IPS-15b (cell line): ENCODE results near the gene B3GNT5.
"Not testable (repeated sequence)": the region's sequence is repeated elsewhere in the genome, so short reads cannot be mapped to it uniquely, and the experiment has no call there.

Source experiments
- H3K27me3 ChIP-seq: one replicate; pipeline ENCODE4 v1.6.1; 2013; ENCODE audit warnings: low read length; ENCODE audit not compliant: control insufficient read depth, insufficient read depth
- H3K36me3 ChIP-seq: one replicate; pipeline ENCODE4 v1.6.1; 2013; ENCODE audit warnings: low read length; ENCODE audit not compliant: control insufficient read depth, insufficient read depth
- H3K4me1 ChIP-seq: one replicate; pipeline ENCODE4 v1.6.1; 2013; ENCODE audit warnings: mild to moderate bottlenecking, low read length; ENCODE audit not compliant: control insufficient read depth, insufficient read depth
- H3K4me3 ChIP-seq: one replicate; pipeline ENCODE4 v1.5.1; 2013; ENCODE audit warnings: low read depth, low read length
- H3K9ac ChIP-seq: one replicate; pipeline ENCODE4 v1.6.1; 2013; ENCODE audit warnings: low read depth, mild to moderate bottlenecking, low read length
- H3K9me3 ChIP-seq: one replicate; pipeline ENCODE4 v1.6.1; 2013; ENCODE audit warnings: mild to moderate bottlenecking, low read length; ENCODE audit not compliant: control insufficient read depth, insufficient read depth

The B3GNT5 gene

DNA sequence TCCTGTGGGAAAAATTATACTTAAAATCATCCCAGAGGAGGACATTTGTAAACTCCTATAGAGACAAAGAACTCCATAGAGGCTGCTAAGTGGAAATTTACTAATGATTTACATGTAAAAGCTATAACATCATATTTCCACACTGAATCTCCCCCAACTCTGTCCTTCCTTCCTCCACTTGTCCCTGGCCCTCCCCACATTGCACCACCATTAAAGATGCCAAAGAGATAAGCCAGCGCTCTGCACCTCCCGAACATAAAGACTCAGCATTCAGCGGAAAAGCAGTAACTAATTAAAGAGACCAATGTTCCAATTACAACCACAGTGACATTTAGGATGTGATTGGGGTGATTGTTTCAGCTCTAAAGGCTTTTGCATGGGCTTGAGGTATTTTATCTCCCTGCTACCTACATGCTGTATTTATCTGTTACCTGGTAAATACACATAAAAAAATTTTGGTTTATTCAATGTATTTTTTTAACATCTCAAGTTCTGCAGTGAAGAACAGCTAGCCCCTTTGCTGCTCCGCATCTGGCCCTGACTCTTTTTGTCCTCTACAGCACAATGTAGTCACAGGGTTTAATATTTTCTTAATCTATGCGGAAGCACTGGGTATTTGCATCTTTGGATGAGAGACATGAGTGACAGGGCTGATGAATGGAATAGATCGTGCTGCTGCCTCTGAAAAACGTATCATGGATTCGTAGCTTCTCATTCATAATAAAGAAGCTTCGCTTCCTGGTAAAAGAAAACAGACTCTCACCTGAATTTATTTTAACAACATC lies 35.3 kb upstream of the B3GNT5 start:
- no peaks in the 10 kb centered on the region for H3K27me3 ChIP-seq
- no peaks in the 10 kb centered on the region for H3K4me1 ChIP-seq
- no peak overlapping the region for H3K9ac ChIP-seq
- H3K36me3 ChIP-seq: no peaks in the 10 kb centered on the region
- no peaks in the 10 kb centered on the region for H3K9me3 ChIP-seq
- no peak overlapping the region for H3K4me3 ChIP-seq

DNA sequence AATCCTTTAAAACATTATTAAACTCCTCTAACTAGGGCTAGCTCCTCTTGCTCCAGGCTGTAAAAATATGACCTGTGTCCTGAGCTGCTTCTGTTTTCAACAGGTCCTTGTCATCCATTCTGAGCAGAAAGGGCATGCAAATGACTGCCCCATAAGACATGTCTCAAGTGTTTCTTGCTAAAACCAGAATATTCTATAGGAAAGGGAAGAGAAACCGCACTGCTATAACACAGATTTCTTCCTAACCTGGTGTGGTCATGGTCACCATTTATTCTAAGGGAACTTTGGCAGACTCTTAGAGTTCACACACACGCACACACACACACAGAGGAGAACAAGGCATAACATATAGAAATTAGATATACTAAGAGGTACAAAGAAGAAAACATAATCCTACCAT lies 34.2 kb upstream of the B3GNT5 start:
- Histone ChIP-seq H3K4me3 (no peak overlapping the region), H3K9ac (no peak overlapping the region), H3K4me1 (no peaks in the 10 kb centered on the region), H3K36me3 (no peaks in the 10 kb centered on the region), H3K9me3 (no peaks in the 10 kb centered on the region), H3K27me3 (no peaks in the 10 kb centered on the region)

DNA sequence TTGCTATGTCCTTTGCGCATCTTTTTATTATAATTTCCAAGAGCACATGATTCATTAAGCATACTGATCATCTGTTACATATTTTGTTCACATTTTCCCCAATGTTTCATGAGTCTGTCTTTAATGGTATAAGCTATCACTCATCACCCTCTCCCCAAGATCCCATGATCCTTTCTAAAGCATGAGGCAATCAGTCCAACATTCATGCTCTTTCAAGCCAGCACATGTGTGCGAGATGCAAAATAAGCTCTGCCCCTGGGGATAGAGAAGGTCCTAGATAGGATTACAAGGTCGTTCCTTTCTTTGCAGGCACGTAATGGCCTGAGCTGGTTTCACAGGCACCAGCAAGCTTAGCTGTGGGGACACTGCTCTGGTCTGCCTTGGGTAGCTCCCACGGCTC lies 32.2 kb upstream of the B3GNT5 start:
- Histone ChIP-seq H3K27me3 (no peaks in the 10 kb centered on the region), H3K9ac (no peak overlapping the region), H3K4me1 (no peaks in the 10 kb centered on the region), H3K4me3 (no peak overlapping the region), H3K36me3 (no peaks in the 10 kb centered on the region), H3K9me3 (no peaks in the 10 kb centered on the region)

DNA sequence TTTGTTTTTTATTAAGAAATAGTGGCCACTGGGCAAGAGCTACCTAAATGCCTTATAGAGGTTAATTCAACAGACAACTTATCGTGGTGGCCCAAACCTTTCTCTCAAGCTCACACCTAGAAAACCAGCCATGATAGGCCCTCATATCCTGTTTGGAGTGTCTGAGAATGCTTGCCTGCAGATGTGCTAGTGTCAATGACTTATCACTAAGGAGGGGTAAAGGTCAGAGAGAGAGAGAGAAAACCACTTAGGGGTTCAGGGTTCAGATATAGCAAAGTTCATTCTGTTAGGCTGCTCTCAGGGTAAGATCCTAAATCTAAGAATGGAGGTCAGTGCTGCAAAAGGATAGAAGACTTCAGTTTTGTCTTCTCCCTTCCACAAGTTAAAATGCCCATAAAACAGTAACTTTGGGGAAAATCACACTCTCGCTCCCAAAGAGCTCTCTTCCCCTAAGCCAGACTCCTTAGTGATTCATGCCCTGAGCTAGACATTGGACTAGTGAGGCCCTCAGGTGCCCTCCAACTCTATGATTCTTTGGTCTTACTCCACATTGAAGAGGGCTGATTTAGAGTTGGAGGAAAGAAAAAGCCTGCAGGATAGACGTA lies 30.3 kb upstream of the B3GNT5 start:
- Histone ChIP-seq H3K4me3 (no peak overlapping the region), H3K9ac (no peak overlapping the region), H3K4me1 (no peaks in the 10 kb centered on the region), H3K27me3 (no peaks in the 10 kb centered on the region), H3K36me3 (no peaks in the 10 kb centered on the region), H3K9me3 (no peaks in the 10 kb centered on the region)

DNA sequence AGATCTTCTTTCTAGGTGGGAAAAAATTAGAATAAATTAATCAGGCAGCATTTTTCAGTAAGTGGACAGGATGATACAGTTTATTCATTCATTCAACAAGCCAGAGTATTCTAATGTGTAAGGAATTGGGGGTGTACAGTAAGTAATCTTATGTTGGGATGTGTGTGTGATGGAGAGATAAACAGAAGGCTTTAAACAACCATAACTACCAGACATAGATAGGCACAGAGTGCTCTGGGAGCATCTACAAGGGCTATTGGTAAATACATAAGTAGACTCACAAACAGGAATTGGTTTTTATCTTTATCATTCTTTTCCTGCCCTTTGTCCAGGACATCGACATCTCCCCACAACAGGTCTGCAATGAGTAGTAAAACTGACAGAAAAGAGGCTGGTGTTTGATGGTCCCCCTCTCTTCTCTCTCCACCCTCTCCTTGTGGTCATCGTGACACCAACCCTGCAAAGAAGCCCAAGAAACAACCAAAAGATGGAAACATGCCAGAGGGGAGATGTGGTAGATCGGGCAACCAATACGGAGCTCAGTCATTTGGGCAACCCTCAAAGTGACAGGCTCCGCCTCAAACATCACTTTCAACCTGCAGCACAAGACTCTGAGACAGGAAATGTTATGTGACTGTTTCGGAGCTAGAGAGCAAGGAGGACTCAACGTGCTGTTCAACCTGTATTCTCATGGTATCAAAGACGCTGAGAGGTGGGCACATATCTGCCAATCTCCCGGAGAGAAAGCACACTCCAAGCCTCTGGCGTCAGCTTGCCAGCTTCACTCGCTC lies 28.7 kb upstream of the B3GNT5 start:
- Histone ChIP-seq H3K4me1 (no peaks in the 10 kb centered on the region), H3K9ac (no peak overlapping the region), H3K36me3 (no peaks in the 10 kb centered on the region), H3K9me3 (no peaks in the 10 kb centered on the region), H3K4me3 (no peak overlapping the region), H3K27me3 (no peaks in the 10 kb centered on the region)

DNA sequence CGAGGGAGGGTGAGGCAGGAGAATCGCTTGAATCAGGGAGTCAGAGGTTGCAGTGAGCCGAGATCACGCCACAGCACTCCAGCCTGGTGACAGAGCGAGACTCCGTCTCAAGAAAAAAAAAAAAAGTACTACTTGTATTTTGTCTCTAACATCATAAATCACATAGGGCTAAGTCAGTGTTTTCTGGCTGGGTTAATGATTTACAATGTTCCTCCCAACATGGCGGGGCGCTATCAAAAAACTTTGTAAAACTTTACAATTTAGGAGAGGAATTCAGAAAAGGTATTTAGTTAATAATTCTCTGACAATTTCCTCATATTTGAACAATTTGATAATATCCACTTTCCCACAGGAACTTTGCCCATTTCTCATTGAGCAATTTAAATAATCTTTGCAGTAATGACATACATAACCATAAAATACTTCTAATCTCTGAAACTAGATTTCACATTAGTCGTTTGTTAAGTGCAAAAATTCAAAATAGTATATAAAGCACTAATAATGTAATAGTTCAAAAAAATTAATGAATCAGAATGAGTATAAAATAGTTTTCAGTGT lies 26.6 kb upstream of the B3GNT5 start:
- no peaks in the 10 kb centered on the region for H3K36me3 ChIP-seq
- H3K27me3 ChIP-seq: no peaks in the 10 kb centered on the region
- H3K4me1 ChIP-seq: no peaks in the 10 kb centered on the region
- H3K9ac ChIP-seq: no peak overlapping the region
- no peak overlapping the region for H3K4me3 ChIP-seq
- H3K9me3 ChIP-seq: no peaks in the 10 kb centered on the region

DNA sequence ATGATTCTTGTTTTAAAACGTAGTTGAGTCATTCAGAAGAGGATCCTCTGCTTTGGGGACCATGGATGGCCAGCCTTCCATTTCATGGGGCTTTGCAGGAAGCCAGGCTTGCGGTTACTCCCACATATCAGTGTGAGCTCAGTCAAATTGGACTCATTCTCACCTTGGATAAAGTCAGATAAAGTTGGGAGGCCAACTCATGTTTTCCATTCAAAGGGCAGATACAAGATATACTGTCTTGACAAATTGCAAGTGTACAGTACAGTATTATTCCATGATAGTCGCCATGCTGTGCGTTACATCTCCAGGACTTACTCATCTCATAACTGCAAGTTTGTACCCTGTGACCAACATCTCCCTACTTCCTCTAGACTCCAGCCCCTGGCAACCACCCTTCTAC lies 25.5 kb upstream of the B3GNT5 start:
- H3K9ac ChIP-seq: no peak overlapping the region
- H3K36me3 ChIP-seq: no peaks in the 10 kb centered on the region
- no peaks in the 10 kb centered on the region for H3K4me1 ChIP-seq

DNA sequence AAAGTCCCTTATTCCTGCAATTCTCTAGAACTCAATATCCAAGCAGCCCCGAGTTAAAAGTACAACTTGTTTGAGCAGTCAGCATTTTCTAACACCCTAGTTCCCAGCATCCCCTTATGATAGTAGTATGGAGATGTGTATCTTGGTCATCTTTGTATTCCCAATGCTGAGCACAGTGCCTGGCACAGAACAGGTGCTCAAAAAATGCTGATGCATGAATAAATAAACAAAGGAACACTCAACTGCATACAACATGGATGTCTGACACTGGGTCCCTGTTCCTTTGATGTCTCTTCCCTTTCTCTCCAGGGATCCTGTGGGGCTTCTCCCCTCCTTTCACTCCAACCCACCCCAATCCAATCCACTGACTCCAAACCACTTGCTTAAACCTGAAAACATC lies 23.9 kb upstream of the B3GNT5 start:
- no peak overlapping the region for H3K9ac ChIP-seq
- H3K9me3 ChIP-seq: no peaks in the 10 kb centered on the region
- no peaks in the 10 kb centered on the region for H3K4me1 ChIP-seq
- no peaks in the 10 kb centered on the region for H3K27me3 ChIP-seq
- H3K36me3 ChIP-seq: no peaks in the 10 kb centered on the region
- no peak overlapping the region for H3K4me3 ChIP-seq

More for the DNA sequence above, 25.5 kb upstream of the B3GNT5 start:
- no peak overlapping the region for H3K4me3 ChIP-seq
- H3K9me3 ChIP-seq: no peaks in the 10 kb centered on the region
- H3K27me3 ChIP-seq: no peaks in the 10 kb centered on the region

DNA sequence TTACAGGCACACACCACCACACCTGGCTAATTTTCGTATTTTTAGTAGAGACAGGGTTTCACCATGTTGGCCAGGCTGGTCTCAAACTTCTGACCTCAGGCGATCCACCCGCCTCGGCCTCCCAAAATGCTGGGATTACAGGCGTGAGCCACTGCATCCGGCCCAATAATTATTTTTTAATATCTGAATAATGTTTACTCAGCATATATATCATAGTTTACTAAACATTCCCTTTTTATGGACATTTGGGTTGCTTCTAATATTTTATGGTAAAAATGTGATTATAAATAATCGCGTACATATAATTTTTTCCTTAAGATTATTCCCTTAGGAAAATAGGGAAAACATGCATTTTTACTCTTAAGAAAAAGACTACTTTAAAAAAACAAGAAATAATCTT lies 22.8 kb upstream of the B3GNT5 start:
- H3K9ac ChIP-seq, H3K36me3 ChIP-seq, H3K9me3 ChIP-seq, H3K4me3 ChIP-seq, H3K4me1 ChIP-seq, H3K27me3 ChIP-seq: not testable (repeated sequence)

DNA sequence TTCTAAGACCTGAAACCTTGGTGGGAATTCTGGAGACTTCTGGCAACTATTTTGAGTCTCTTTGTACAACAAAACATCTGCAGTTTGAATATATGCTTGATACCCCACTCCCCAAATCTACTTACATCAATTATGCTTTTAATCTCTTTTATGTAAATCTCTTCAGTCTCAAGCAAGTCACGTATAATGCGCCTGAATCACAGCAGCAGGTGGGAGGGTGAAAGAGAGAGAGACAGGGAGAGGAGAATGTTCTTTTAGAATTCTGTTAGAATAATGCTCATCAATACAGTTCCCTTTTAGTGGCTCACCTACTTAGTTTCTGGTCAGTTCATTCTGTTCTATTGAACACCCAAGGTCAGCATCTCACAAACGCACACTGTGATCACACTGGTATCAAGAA lies 22.2 kb upstream of the B3GNT5 start:
- no peak overlapping the region for H3K9ac ChIP-seq
- H3K4me1 ChIP-seq: no peaks in the 10 kb centered on the region
- H3K4me3 ChIP-seq: no peak overlapping the region
- no peaks in the 10 kb centered on the region for H3K36me3 ChIP-seq
- no peaks in the 10 kb centered on the region for H3K27me3 ChIP-seq
- no peaks in the 10 kb centered on the region for H3K9me3 ChIP-seq

DNA sequence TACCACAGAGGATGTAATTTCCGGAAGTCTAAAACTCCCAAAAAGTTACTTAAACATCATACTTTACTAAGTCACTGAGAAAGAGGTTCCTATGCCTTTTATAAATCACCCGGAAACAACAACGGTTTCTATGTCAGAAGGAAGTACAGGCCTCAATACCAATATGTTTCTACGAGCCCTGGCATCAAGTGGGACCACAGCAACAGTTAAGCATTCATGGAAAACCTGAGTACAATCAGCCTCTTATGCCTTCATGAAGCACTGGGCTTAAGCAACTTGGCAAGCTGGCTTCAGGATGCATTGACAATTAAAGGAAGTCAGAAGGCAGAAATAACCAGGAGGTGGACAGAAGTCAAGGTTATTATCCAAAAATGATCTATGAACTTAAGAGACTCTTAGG lies 19.1 kb upstream of the B3GNT5 start:
- Histone ChIP-seq H3K4me3 (no peak overlapping the region), H3K4me1 (no peaks in the 10 kb centered on the region), H3K9ac (no peak overlapping the region)

More for the DNA sequence above, 19.1 kb upstream of the B3GNT5 start:
- no peaks in the 10 kb centered on the region for H3K36me3 ChIP-seq
- H3K27me3 ChIP-seq: no peaks in the 10 kb centered on the region
- no peaks in the 10 kb centered on the region for H3K9me3 ChIP-seq
